GM18873 (cell line): ENCODE results near the gene C14orf132.

ENCODE experiments used
- ATAC-seq: cut with Tn5 transposase; IDR thresholded peaks from one replicate; pipeline ENCODE4 v1.9.1; 2021; ENCODE audit warnings: mild to moderate bottlenecking, moderate library complexity, moderate number of reproducible peaks; ENCODE audit not compliant: unreplicated experiment, low FRiP score

C14orf132 gene

GRCh38 chr14:96081767-96082400 lies 42.7 kb downstream of the C14orf132 start:
- ATAC-seq = no peak

GRCh38 chr14:96082420-96083300 lies 43.5 kb downstream of the C14orf132 start:
- ATAC-seq = no peak

- ATAC-seq = no peak
These were observed 44.6 kb downstream of the C14orf132 start for GRCh38 chr14:96083667-96084320.

- ATAC-seq = no peak
These were observed 45.6 kb downstream of the C14orf132 start for GRCh38 chr14:96084796-96085195.

GRCh38 chr14:96085369-96085768 lies 46.2 kb downstream of the C14orf132 start:
- no peak for ATAC-seq

GRCh38 chr14:96086032-96086431 lies 46.9 kb downstream of the C14orf132 start:
- no peak for ATAC-seq

- ATAC-seq = no peak
These were observed 47.5 kb downstream of the C14orf132 start for GRCh38 chr14:96086574-96087077.

GRCh38 chr14:96088074-96088473 lies 48.9 kb downstream of the C14orf132 start:
- ATAC-seq = no peak

- no peak for ATAC-seq
These were observed 49.3 kb downstream of the C14orf132 start for GRCh38 chr14:96088481-96088880.

- no peak for ATAC-seq
These were observed 49.7 kb downstream of the C14orf132 start for GRCh38 chr14:96088911-96089310.

GRCh38 chr14:96089401-96089800 lies 50.2 kb downstream of the C14orf132 start:
- ATAC-seq = no peak

- ATAC-seq = no peak
These were observed 51.4 kb downstream of the C14orf132 start for GRCh38 chr14:96090441-96091148.

GRCh38 chr14:96091149-96091693 lies 52.1 kb downstream of the C14orf132 start:
- no peak for ATAC-seq

GRCh38 chr14:96091941-96092411 lies 52.8 kb downstream of the C14orf132 start:
- no peak for ATAC-seq

GRCh38 chr14:96092936-96093335 lies 53.8 kb downstream of the C14orf132 start:
- no peak for ATAC-seq

- ATAC-seq = no peak
These were observed 55.0 kb downstream of the C14orf132 start for GRCh38 chr14:96094211-96094610.

- no peak for ATAC-seq
These were observed 55.5 kb downstream of the C14orf132 start for GRCh38 chr14:96094656-96095055.

GRCh38 chr14:96095058-96095457 lies 55.9 kb downstream of the C14orf132 start:
- no peak for ATAC-seq

GRCh38 chr14:96095581-96096476 lies 56.7 kb downstream of the C14orf132 start:
- no peak for ATAC-seq
